OCI-LY1 (cell line): Measurements from ENCODE around the gene KRT84.

Experiments
- CTCF ChIP-seq: fragments of 200-600 bp; sonication (generic), shearing (Covaris generic); IDR thresholded peaks from 2 replicates; pipeline ENCODE4 v1.5.1; 2017; ENCODE audit warnings: mild to moderate bottlenecking, antibody characterized with exemption, low read length, moderate library complexity, mixed read lengths
- EZH2 ChIP-seq: fragments of 200-600 bp; sonication (generic), shearing (Covaris generic); IDR thresholded peaks from 2 replicates; pipeline ENCODE4 v1.8.0; 2017; ENCODE audit warnings: borderline replicate concordance, mixed run types, mild to moderate bottlenecking, antibody characterized with exemption, low read length, moderate library complexity, mixed read lengths

- TF ChIP-seq CTCF (no peak), EZH2 (no peak)
Measured at GRCh38 chr12:52401526-52401925, 16.1 kb upstream of the KRT84 start.
